K562 (cell line): ENCODE data around the gene BMP6. TPM values are rescaled to one million over a fixed set of nuclear protein-coding genes. Genes with fewer than 3 reads are reported as not detected.

Experiments used
- ARID1B ChIP-seq: fragments of 450-650 bp; IDR thresholded peaks from 2 replicates; pipeline ENCODE4 v1.6.1; 2016; ENCODE audit warnings: antibody characterized with exemption, mild to moderate bottlenecking, inconsistent platforms
- EP300 ChIP-seq: IDR thresholded peaks from 2 replicates; pipeline ENCODE4 v1.6.1; 2012; ENCODE audit warnings: low read length, improper control_type of control experiment
- GTF2E2 ChIP-seq: fragments of 200-800 bp; sonication (Bioruptor generic); IDR thresholded peaks from 2 replicates; pipeline ENCODE4 v1.6.1; 2016; ENCODE audit warnings: missing genetic modification characterization, missing compliant biosample characterization
- MGA ChIP-seq: fragments of 450-650 bp; IDR thresholded peaks from 2 replicates; pipeline ENCODE4 v1.6.1; 2016; ENCODE audit warnings: mild to moderate bottlenecking, moderate library complexity
- MYNN ChIP-seq, 2 experiments: sonication (generic); formaldehyde crosslinking in 1 of 2; IDR thresholded peaks; 2 replicates each; pipeline versions ENCODE4 v1.5.0 to v1.6.1; 2016 to 2020; ENCODE audit warnings: antibody characterized with exemption in 1 of 2, missing genetic modification reagents in 1 of 2
- PKNOX1 ChIP-seq: fragments of 450-650 bp; IDR thresholded peaks from 2 replicates; pipeline ENCODE4 v1.6.1; 2016
- SMARCA4 ChIP-seq: fragments of 450-650 bp; IDR thresholded peaks from 2 replicates; pipeline ENCODE4 v1.6.1; 2016
- SMC3 ChIP-seq: conservative IDR thresholded peaks from 2 replicates; pipeline ENCODE4 v1.6.1; 2011; ENCODE audit warnings: low read depth, low read length, improper control_type of control experiment; ENCODE audit not compliant: insufficient read depth
- TEAD4 ChIP-seq, 2 experiments: sonication (generic) in 1 of 2; formaldehyde crosslinking in 1 of 2; IDR thresholded peaks; 2 replicates each; pipeline versions ENCODE4 v1.6.1 to v1.8.0; 2012 to 2022; ENCODE audit warnings: borderline replicate concordance in 1 of 2, inconsistent platforms in 1 of 2, low read length in 1 of 2, mild to moderate bottlenecking in 1 of 2, missing genetic modification reagents in 1 of 2
- VEZF1 ChIP-seq: fragments of 200-800 bp; sonication (Bioruptor generic); IDR thresholded peaks from 2 replicates; pipeline ENCODE4 v1.6.1; 2017; ENCODE audit warnings: missing genetic modification characterization, missing compliant biosample characterization
- ZNF395 ChIP-seq: fragments of 200-800 bp; sonication (Bioruptor generic); IDR thresholded peaks from 2 replicates; pipeline ENCODE4 v1.6.1; 2017; ENCODE audit warnings: missing genetic modification characterization, missing compliant biosample characterization
- ZNF699 ChIP-seq: fragments of 250-450 bp; sonication (Bioruptor Pico); IDR thresholded peaks from 2 replicates; pipeline ENCODE4 v1.8.0; 2021; ENCODE audit warnings: mild to moderate bottlenecking, moderate library complexity; ENCODE audit not compliant: insufficient replicate concordance
- polyA plus RNA-seq, 8 experiments: library from polyadenylated mRNA; depleted of rRNA in 4 of 8; stranded (reverse) in 5 of 8; unstranded in 3 of 8; fragments of >200 nt; fragmentation: Nextera tagmentation in 2 of 8; fragmentation: Illumina TruSeq in 1 of 8; extraction: Ambion mirVana in 2 of 8; extraction: Trizol in 1 of 8; gene quantifications; 2 replicates each; pipeline versions ENCODE4 v1.2.1 to v1.2.3, GENCODE V29; 2011 to 2014; ENCODE audit warnings: inconsistent platforms in 1 of 8, missing spikeins in 1 of 8
- total RNA-seq, 7 experiments: library from RNA; depleted of rRNA in 6 of 7; stranded (reverse); fragments of >200 nt in 6 of 7; fragmentation: Illumina TruSeq in 2 of 7; extraction: Trizol in 2 of 7; gene quantifications; 2 replicates each; pipeline versions ENCODE4 v1.2.1 to v1.2.3, GENCODE V29; 2011 to 2021; ENCODE audit warnings: low replicate concordance in 1 of 7

Gene BMP6
- total and polyA plus RNA-seq, 9 of the 15 experiments (the other 6 are each of a cell fraction or from before 2014, with no cell fraction given) = 0.01 to 0.13 (median 0.06) TPM; not detected in 3

- peak; percentile 45 for TF ChIP-seq VEZF1 (CRISPR knock-in tag)
- peak; percentile 41; the same call in 1 of the 2 replicates for TF ChIP-seq MGA
- no peak for TF ChIP-seq ZNF699
- peak; percentile 70 for TF ChIP-seq TEAD4 (IDR thresholded peaks at IDR 0.05; ENCODE audit: low read length)
- TF ChIP-seq TEAD4 (CRISPR knock-in tag; IDR thresholded peaks at IDR 0.05; ENCODE audit: borderline replicate concordance) = no peak
- TF ChIP-seq ZNF395 (CRISPR knock-in tag) = peak; percentile 7; the same call in 1 of the 2 replicates
- TF ChIP-seq EP300 = peak; percentile 37; the same call in 1 of the 2 replicates
- peak; percentile 80 for TF ChIP-seq ARID1B
- TF ChIP-seq MYNN (IDR thresholded peaks at IDR 0.05) = 0 out of 2 replicates have a peak, but pooled peaks have one; percentile 49
- TF ChIP-seq MYNN (CRISPR knock-in tag; IDR thresholded peaks at IDR 0.05) = no peak
- TF ChIP-seq SMARCA4 = peak; percentile 60; the same call in 1 of the 2 replicates
- TF ChIP-seq GTF2E2 = no peak
- no peak for TF ChIP-seq SMC3
- TF ChIP-seq PKNOX1 = 0 out of 2 replicates have a peak, but pooled peaks have one; percentile 11
Observed at GRCh38 chr6:7693827-7694226, 32.1 kb upstream of the BMP6 start (continued).
